H1 (cell line): Measurements from ENCODE around the gene MAGI2. TPM values are rescaled to one million over a fixed set of nuclear protein-coding genes. Genes with fewer than 3 reads are reported as not detected.

Experiments used
- CTCF ChIA-PET: fragments of 300-600 bp; sonication (Branson Sonifier 250); formaldehyde crosslinking; loops from one replicate; lab custom pipeline; 2021; ENCODE audit not compliant: partially characterized antibody; lab: Charles Lee
- POLR2A ChIA-PET: fragments of 300-600 bp; sonication (Branson Sonifier 250); formaldehyde crosslinking; loops from one replicate; lab custom pipeline; 2021; ENCODE audit warnings: inconsistent platforms; ENCODE audit not compliant: partially characterized antibody; lab: Charles Lee
- DNase-seq, 2 experiments: peaks; one replicate each; pipeline versions ENCODE4 v3.0.0 to v3.0.0-alpha.2; 2010 to 2022; ENCODE audit warnings: low spot score in 2 of 2, low read depth in 1 of 2, mixed read lengths in 1 of 2
- FAIRE-seq: peaks from 2 replicates; lab custom pipeline; 2011; peaks lifted over from hg19 to GRCh38; lab: Jason Lieb, UNC
- H2AFZ ChIP-seq: 2 replicates; pipeline ENCODE4 v1.8.1; 2012; ENCODE audit warnings: low read length, inconsistent platforms
- H2AK5ac ChIP-seq: 2 replicates; pipeline ENCODE4 v1.6.1; 2013; ENCODE audit warnings: low read depth, low read length
- H2BK120ac ChIP-seq: replicated peaks from 2 replicates; pipeline ENCODE3; 2013; ENCODE audit warnings: low read depth, low read length, inconsistent platforms
- H2BK12ac ChIP-seq: 2 replicates; pipeline ENCODE4 v1.6.1; 2013; ENCODE audit warnings: low read depth, low read length
- H2BK15ac ChIP-seq: 2 replicates; pipeline ENCODE4 v1.6.1; 2013; ENCODE audit warnings: low read length
- H2BK20ac ChIP-seq: 2 replicates; pipeline ENCODE4 v1.6.1; 2013; ENCODE audit warnings: low read length
- H2BK5ac ChIP-seq: 2 replicates; pipeline ENCODE4 v1.6.1; 2013; ENCODE audit warnings: low read depth, low read length
- H3K14ac ChIP-seq: 2 replicates; pipeline ENCODE4 v1.6.1; 2013; ENCODE audit warnings: inconsistent platforms; ENCODE audit not compliant: insufficient read length
- H3K18ac ChIP-seq: 2 replicates; pipeline ENCODE4 v1.6.1; 2013; ENCODE audit warnings: low read length; ENCODE audit errors: extremely low read depth
- H3K23ac ChIP-seq: 2 replicates; pipeline ENCODE4 v1.6.1; 2013; ENCODE audit warnings: inconsistent platforms; ENCODE audit not compliant: insufficient read length
- H3K23me2 ChIP-seq: 2 replicates; pipeline ENCODE4 v1.6.1; 2013; ENCODE audit warnings: low read depth, low read length
- H3K27ac ChIP-seq: 2 replicates; pipeline ENCODE4 v1.6.1; 2011; ENCODE audit warnings: low read depth, low read length, inconsistent platforms
- H3K27me3 ChIP-seq, 4 experiments: replicated peaks in 1 of 4; 1 replicate in 1 of 4; 2 replicates in 3 of 4; pipeline versions ENCODE4 v1.6.1 to v1.8.1; 2011 to 2013; ENCODE audit warnings: low read length in 3 of 4, mild to moderate bottlenecking in 3 of 4, inconsistent platforms in 2 of 4, mixed read lengths in 2 of 4, moderate library complexity in 1 of 4; ENCODE audit not compliant: control insufficient read depth in 3 of 4, insufficient read depth in 3 of 4; ENCODE audit errors: extremely low read depth in 1 of 4
- H3K36me3 ChIP-seq, 4 experiments: 2 replicates each; pipeline versions ENCODE4 v1.6.1 to v1.8.1; 2011 to 2013; ENCODE audit warnings: mild to moderate bottlenecking in 4 of 4, low read length in 3 of 4, moderate library complexity in 2 of 4, control low read depth in 1 of 4, inconsistent platforms in 1 of 4; ENCODE audit not compliant: insufficient read depth in 4 of 4, control insufficient read depth in 2 of 4
- H3K4ac ChIP-seq: replicated peaks from 2 replicates; pipeline ENCODE3; 2013; ENCODE audit warnings: low read length, low read depth, mixed read lengths, inconsistent platforms; ENCODE audit not compliant: insufficient read length
- H3K4me1 ChIP-seq, 4 experiments: replicated peaks in 1 of 4; 1 replicate in 1 of 4; 2 replicates in 3 of 4; pipeline versions ENCODE4 v1.6.1 to v1.8.1; 2011 to 2013; ENCODE audit warnings: low read length in 3 of 4, inconsistent platforms in 2 of 4, mixed read lengths in 1 of 4; ENCODE audit not compliant: insufficient read depth in 4 of 4, control insufficient read depth in 3 of 4
- H3K4me2 ChIP-seq, 2 experiments: 2 replicates each; pipeline versions ENCODE4 v1.6.1 to v1.8.1; 2011 to 2013; ENCODE audit warnings: low read depth in 2 of 2, low read length in 2 of 2, control low read depth in 1 of 2, inconsistent platforms in 1 of 2, mild to moderate bottlenecking in 1 of 2; ENCODE audit not compliant: insufficient read depth in 1 of 2
- H3K4me3 ChIP-seq, 4 experiments: fragments of 200-600, 300-600 bp in 1 of 4; sonication (generic), shearing (Covaris generic), sonication (Bioruptor Twin) in 1 of 4; 2 replicates each; pipeline versions ENCODE4 v1.5.1 to v1.8.1; 2011 to 2016; ENCODE audit warnings: low read length in 4 of 4, low read depth in 3 of 4, control low read depth in 2 of 4, inconsistent platforms in 2 of 4, mild to moderate bottlenecking in 2 of 4, mixed read lengths in 1 of 4, moderate library complexity in 1 of 4; ENCODE audit not compliant: insufficient read depth in 2 of 4; ENCODE audit errors: extremely low read depth in 1 of 4
- H3K56ac ChIP-seq: replicated peaks from 2 replicates; pipeline ENCODE3; 2013; ENCODE audit warnings: low read depth, mild to moderate bottlenecking, mixed read lengths, low read length, inconsistent platforms; ENCODE audit not compliant: insufficient read length
- H3K79me1 ChIP-seq: 2 replicates; pipeline ENCODE4 v1.6.1; 2013; ENCODE audit warnings: low read depth, low read length, control low read depth
- H3K79me2 ChIP-seq, 2 experiments: 2 replicates each; pipeline versions ENCODE4 v1.6.1 to v1.8.1; 2012 to 2013; ENCODE audit warnings: low read length in 2 of 2, mild to moderate bottlenecking in 2 of 2, inconsistent platforms in 1 of 2; ENCODE audit not compliant: insufficient read depth in 2 of 2, control insufficient read depth in 1 of 2
- H3K9ac ChIP-seq, 4 experiments: replicated peaks in 1 of 4; 1 replicate in 1 of 4; 2 replicates in 3 of 4; pipeline versions ENCODE4 v1.6.1 to v1.8.1; 2011 to 2013; ENCODE audit warnings: low read depth in 3 of 4, low read length in 3 of 4, control low read depth in 2 of 4, mild to moderate bottlenecking in 2 of 4, moderate library complexity in 2 of 4, inconsistent platforms in 1 of 4; ENCODE audit errors: extremely low read depth in 1 of 4
- H3K9me3 ChIP-seq, 2 experiments: 2 replicates each; pipeline versions ENCODE4 v1.6.1 to v1.8.1; 2012 to 2013; ENCODE audit warnings: mild to moderate bottlenecking in 2 of 2, moderate library complexity in 2 of 2, control low read depth in 1 of 2, inconsistent platforms in 1 of 2, low read depth in 1 of 2, low read length in 1 of 2, mixed read lengths in 1 of 2; ENCODE audit not compliant: insufficient read depth in 2 of 2
- H4K20me1 ChIP-seq, 2 experiments: replicated peaks in 1 of 2; 2 replicates each; pipeline versions ENCODE3 to v1.8.1; 2011 to 2013; ENCODE audit warnings: inconsistent platforms in 2 of 2, low read length in 2 of 2, mild to moderate bottlenecking in 1 of 2; ENCODE audit not compliant: insufficient read depth in 2 of 2, control insufficient read depth in 1 of 2
- H4K5ac ChIP-seq: 2 replicates; pipeline ENCODE4 v1.6.1; 2013; ENCODE audit warnings: low read length, low read depth, mixed read lengths, inconsistent platforms; ENCODE audit not compliant: insufficient read length
- H4K8ac ChIP-seq: 2 replicates; pipeline ENCODE4 v1.8.0; 2013; ENCODE audit warnings: mild to moderate bottlenecking, moderate library complexity, low read length, inconsistent platforms; ENCODE audit not compliant: insufficient read depth; ENCODE audit errors: extremely low read depth
- H4K91ac ChIP-seq: replicated peaks from 2 replicates; pipeline ENCODE3; 2013; ENCODE audit warnings: low read length, mixed read lengths, inconsistent platforms; ENCODE audit not compliant: insufficient read length
- ATF2 ChIP-seq: IDR thresholded peaks from 2 replicates; pipeline ENCODE4 v1.6.1; 2012; ENCODE audit warnings: low read length, inconsistent platforms
- JUN ChIP-seq: IDR thresholded peaks from 2 replicates; pipeline ENCODE4 v1.6.1; 2011; ENCODE audit warnings: low read depth, mild to moderate bottlenecking, improper control_type of control experiment, low read length
- TCF12 ChIP-seq: IDR thresholded peaks from 2 replicates; pipeline ENCODE4 v1.6.1; 2011; ENCODE audit warnings: low read depth, mild to moderate bottlenecking, low read length
- YY1 ChIP-seq: IDR thresholded peaks from 2 replicates; pipeline ENCODE4 v1.6.1; 2011; ENCODE audit warnings: low read depth, mild to moderate bottlenecking, low read length
- WGBS, 2 experiments: shearing (Covaris generic) in 1 of 2; methylation state at CpG; one replicate each; pipeline versions ENCODE4 v1.1.6 to v1.1.7; 2013 to 2015; ENCODE audit warnings: low lambda C conversion rate in 2 of 2, mixed read lengths in 2 of 2, inconsistent platforms in 1 of 2, low coverage in 1 of 2, missing lambda C conversion rate in 1 of 2; ENCODE audit not compliant: insufficient replicate concordance in 2 of 2, insufficient coverage in 1 of 2, insufficient read length in 1 of 2; ENCODE audit errors: extremely low coverage in 1 of 2, missing lambda C conversion rate in 1 of 2; 5-methylcytosine and 5-hydroxymethylcytosine counted together
- polyA plus RNA-seq, 7 experiments: library from polyadenylated mRNA; depleted of rRNA in 3 of 7; stranded (reverse) in 5 of 7; unstranded in 2 of 7; fragments of >200 nt in 5 of 7; fragments of 200-250 nt in 2 of 7; gene quantifications; 1 replicate in 5 of 7; 2 replicates in 1 of 7; 4 replicates in 1 of 7; pipeline versions ENCODE4 v1.2.1 to v1.2.3, GENCODE V29; 2011 to 2013; ENCODE audit warnings: missing spikeins in 2 of 7, mixed read lengths in 2 of 7
- total RNA-seq: library from RNA; stranded (reverse); fragmentation: NEBNext Ultra II Directional; extraction: Animal tissue kit (Norgen Biotek cat#: 25700); gene quantifications from 2 replicates; pipeline ENCODE4 v1.2.1, GENCODE V29; 2021

The MAGI2 gene
- total and polyA plus RNA-seq, 2 of the 8 experiments (the other 6 are each of a cell fraction or from before 2014, with no cell fraction given): 6.0 to 27.3 TPM

- Histone ChIP-seq H3K4me3 (no peak overlapping the region), H2AK5ac (no peak overlapping the region), H2BK15ac (no peak overlapping the region), H2BK20ac (no peak overlapping the region), H3K9ac (no peak overlapping the region), H3K23ac (no peak overlapping the region), H3K56ac (no peak overlapping the region), H2BK5ac (no peak overlapping the region), H2BK120ac (no peak overlapping the region), H3K79me1 (no peaks in the 10 kb centered on the region), H3K23me2 (no peaks in the 10 kb centered on the region), H2AFZ (no peak overlapping the region), H3K27me3 (no peaks in the 10 kb centered on the region), H3K79me2 (peaks cover 0 to 3% of the 10 kb centered on the region in 2 experiments; a peak in 1 of 4 replicates), H3K4ac (no peak overlapping the region), H4K91ac (no peak overlapping the region), H3K4me1 (peaks cover 0 to 3% (median 0%) of the 10 kb centered on the region in 4 experiments; a peak in 1 of 7 replicates), H3K18ac (no peak overlapping the region), H4K8ac (no peak overlapping the region), H4K5ac (no peak overlapping the region), H2BK12ac (no peak overlapping the region), H3K36me3 (no peaks in the 10 kb centered on the region), H3K27ac (no peak overlapping the region), H3K4me2 (no peak overlapping the region), H3K14ac (no peak overlapping the region), H3K9me3 (no peaks in the 10 kb centered on the region), H4K20me1 (no peaks in the 10 kb centered on the region)
- FAIRE-seq (no peak), DNase-seq (no peak)
- ChIA-PET CTCF (no interaction called here), POLR2A (no interaction called here)
- 86% methylated on average over 1 of the region's 1 CpG; no CpG with 5 or more reads in 1 of the 2 experiments for WGBS, 2 experiments
- TF ChIP-seq YY1 (no peak), ATF2 (no peak), JUN (no peak), TCF12 (no peak)
Measured at GRCh38 chr7:78473021-78473420, 980.4 kb downstream of the MAGI2 start.
